Measurements from ENCODE around the gene FBXO28. TPM values are rescaled to one million over a fixed set of nuclear protein-coding genes. Genes with fewer than 3 reads are reported as not detected.

FBXO28 gene
- total RNA-seq, 1 experiment from 2014 or later, result 37.0 TPM

DNA sequence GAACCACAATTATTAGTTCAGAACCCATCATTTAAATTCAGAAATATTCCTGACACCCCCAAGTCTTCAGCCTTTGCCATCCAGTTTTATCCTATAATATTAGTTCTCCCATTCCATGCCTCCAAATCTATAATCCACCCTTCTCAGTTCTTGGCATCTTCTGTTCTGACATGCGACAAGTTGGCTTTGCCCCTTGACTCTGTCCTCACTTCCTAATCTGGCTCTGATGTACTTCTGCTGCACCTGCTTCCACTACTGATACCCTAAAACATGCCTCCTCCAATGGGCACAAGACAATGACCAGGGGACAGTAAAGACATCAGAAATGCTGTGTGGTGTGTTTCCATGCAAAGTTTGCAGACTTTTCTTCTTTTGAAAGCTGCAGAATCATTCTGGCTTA, 17.1 kb upstream of the FBXO28 start:
- no peak overlapping the region for H2AFZ ChIP-seq (ENCODE audit: low read depth, low read length, poor library complexity, severe bottlenecking)
- no peaks in the 10 kb centered on the region for H3K9me3 ChIP-seq (ENCODE audit: control insufficient read depth in 1 of 2, insufficient read depth in 1 of 2, low read depth in 1 of 2, low read length in 2 of 2)
- H4K20me1 ChIP-seq (ENCODE audit: insufficient read depth), result no peaks in the 10 kb centered on the region
- H3K9me2 ChIP-seq (ENCODE audit: insufficient read depth), result no peaks in the 10 kb centered on the region
- H3K27ac ChIP-seq (ENCODE audit: low read depth, low read length), result no peak overlapping the region
- no peak overlapping the region for H3K9ac ChIP-seq (ENCODE audit: low read length)
- H3K79me2 ChIP-seq (ENCODE audit: insufficient read depth, low read length), result no peaks in the 10 kb centered on the region
- no peaks in the 10 kb centered on the region for H3K4me1 ChIP-seq (ENCODE audit: control insufficient read depth in 1 of 2, insufficient read depth in 2 of 2, low read length in 2 of 2)
- ChIA-PET RAD21 (ENCODE audit: low non-redundant PET in 1 of 2, low total read pairs in 2 of 2, uncharacterized antibody in 2 of 2, unreplicated experiment in 2 of 2) (no interaction called here), CTCF (no interaction called here), POLR2A (no interaction called here)
- no TSS peak for BruUV-seq (replicated peaks)
- H3K4me2 ChIP-seq (ENCODE audit: low read length), result no peak overlapping the region
- DNase-seq (ENCODE audit: low read depth, low spot score) (no peak), ATAC-seq (no peak)
- H3K36me3 ChIP-seq (ENCODE audit: control insufficient read depth in 1 of 2, insufficient read depth in 2 of 2, low read length in 2 of 2), result no peaks in the 10 kb centered on the region
- no peak overlapping the region for H3K4me3 ChIP-seq (replicated peaks in 1 of 2; ENCODE audit: low read depth in 1 of 2, low read length in 2 of 2)
- H3K27me3 ChIP-seq (ENCODE audit: insufficient read depth, low read length), result no peaks in the 10 kb centered on the region
- TF ChIP-seq ATF3 (IDR thresholded peaks at IDR 0.05) (no peak), SP1 (IDR thresholded peaks at IDR 0.05; ENCODE audit: low read depth) (no peak), EZH2 (IDR thresholded peaks at IDR 0.05) (no peak), REST (IDR thresholded peaks at IDR 0.05; ENCODE audit: low read depth) (no peak), POLR2A (IDR thresholded peaks at IDR 0.05; ENCODE audit: borderline replicate concordance, extremely low read depth, insufficient read depth, insufficient read length) (no peak), ZNF274 (IDR thresholded peaks at IDR 0.05; ENCODE audit: low read depth, low read length) (no peak), TCF7L2 (IDR thresholded peaks at IDR 0.05; ENCODE audit: borderline replicate concordance, extremely low read depth, insufficient read depth, insufficient read length) (no peak), ZFX (IDR thresholded peaks at IDR 0.05) (no peak), ELF1 (IDR thresholded peaks at IDR 0.05; ENCODE audit: borderline replicate concordance, low read depth) (no peak), CTCF (IDR thresholded peaks at IDR 0.05 in 2 of 3, conservative IDR thresholded peaks at IDR 0.05 in 1 of 3; ENCODE audit: borderline replicate concordance in 1 of 3, insufficient read depth in 1 of 3, low read depth in 2 of 3, low read length in 2 of 3) (no peak), JUND (IDR thresholded peaks at IDR 0.05) (no peak), SRF (IDR thresholded peaks at IDR 0.05; ENCODE audit: low read depth) (no peak), CBX3 (IDR thresholded peaks at IDR 0.05; ENCODE audit: low read depth) (no peak), RAD21 (IDR thresholded peaks at IDR 0.05; ENCODE audit: low read depth) (no peak), EGR1 (IDR thresholded peaks at IDR 0.05; ENCODE audit: low read depth) (no peak), FOSL1 (IDR thresholded peaks at IDR 0.05; ENCODE audit: low read depth) (no peak)
- TF ChIP-seq, protein P1, sequence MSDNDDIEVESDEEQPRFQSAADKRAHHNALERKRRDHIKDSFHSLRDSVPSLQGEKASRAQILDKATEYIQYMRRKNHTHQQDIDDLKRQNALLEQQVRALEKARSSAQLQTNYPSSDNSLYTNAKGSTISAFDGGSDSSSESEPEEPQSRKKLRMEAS (IDR thresholded peaks at IDR 0.05), result no peak
- intact Hi-C loops (cut with micrococcal nuclease), result no loop called here

Measured in HCT116 (cell line).